DOHH2 (cell line): ENCODE measurements around the gene CPXM2.

Source experiments
- H3F3A ChIP-seq: fragments of 200-600 bp; sonication (generic), shearing (Covaris generic); 2 replicates; pipeline ENCODE4 v1.6.0; 2016; ENCODE audit warnings: antibody characterized with exemption, mild to moderate bottlenecking; ENCODE audit not compliant: control insufficient read depth, insufficient read depth
- H3K27ac ChIP-seq: fragments of 200-600 bp; sonication (generic); 2 replicates; pipeline ENCODE4 v1.5.1; 2014; ENCODE audit warnings: low read depth, mild to moderate bottlenecking, low read length, moderate library complexity
- H3K27me3 ChIP-seq: fragments of 200-600 bp; sonication (generic); 2 replicates; pipeline ENCODE4 v1.6.1; 2014; ENCODE audit warnings: mild to moderate bottlenecking, low read length, mixed read lengths; ENCODE audit not compliant: control insufficient read depth
- H3K36me3 ChIP-seq: fragments of 200-600 bp; sonication (generic); 2 replicates; pipeline ENCODE4 v1.6.1; 2014; ENCODE audit warnings: mild to moderate bottlenecking, low read length, moderate library complexity, mixed read lengths; ENCODE audit not compliant: control insufficient read depth
- H3K4me1 ChIP-seq: fragments of 200-600 bp; sonication (generic); 2 replicates; pipeline ENCODE4 v1.6.1; 2014; ENCODE audit warnings: mild to moderate bottlenecking, low read length, mixed read lengths; ENCODE audit not compliant: control insufficient read depth
- H3K4me2 ChIP-seq: fragments of 200-600 bp; sonication (generic); 2 replicates; pipeline ENCODE4 v1.6.0; 2014; ENCODE audit warnings: mild to moderate bottlenecking, low read length, moderate library complexity
- H3K4me3 ChIP-seq: fragments of 200-600 bp; sonication (generic); 2 replicates; pipeline ENCODE4 v1.5.1; 2014; ENCODE audit warnings: mild to moderate bottlenecking, low read length, mixed read lengths
- H3K79me2 ChIP-seq: fragments of 200-600 bp; sonication (generic); 2 replicates; pipeline ENCODE4 v1.6.1; 2014; ENCODE audit warnings: mild to moderate bottlenecking, low read length, mixed read lengths; ENCODE audit not compliant: control insufficient read depth
- H3K9me2 ChIP-seq: fragments of 200-600 bp; sonication (generic); replicated peaks from 2 replicates; pipeline ENCODE4 v1.6.1; 2014; ENCODE audit warnings: mild to moderate bottlenecking, low read length, mixed read lengths; ENCODE audit not compliant: control insufficient read depth
- H3K9me3 ChIP-seq: fragments of 200-600 bp; sonication (generic); 2 replicates; pipeline ENCODE4 v1.6.1; 2014; ENCODE audit warnings: antibody characterized with exemption, low read length, mixed read lengths; ENCODE audit not compliant: control insufficient read depth, insufficient read depth
- H4K20me1 ChIP-seq: fragments of 200-600 bp; sonication (generic); 2 replicates; pipeline ENCODE4 v1.6.0; 2014; ENCODE audit warnings: low read depth, mild to moderate bottlenecking, antibody characterized with exemption, low read length, moderate library complexity; ENCODE audit not compliant: control insufficient read depth, insufficient read depth
- CTCF ChIP-seq: fragments of 200-600 bp; sonication (generic); IDR thresholded peaks from one replicate; pipeline ENCODE4 v1.5.1; 2014; ENCODE audit warnings: antibody characterized with exemption, mild to moderate bottlenecking, low read depth, low read length; ENCODE audit not compliant: poor library complexity, severe bottlenecking
- EZH2phosphoT487 ChIP-seq: fragments of 200-600 bp; sonication (generic); IDR thresholded peaks from 2 replicates; pipeline ENCODE4 v1.6.1; 2017; ENCODE audit warnings: borderline replicate concordance, mild to moderate bottlenecking, antibody characterized with exemption, low read length, moderate library complexity, mixed read lengths

The CPXM2 gene

GRCh38 chr10:123857616-123858015 is 34.0 kb downstream of the CPXM2 start:
- Histone ChIP-seq H3K36me3 (no peaks in the 10 kb centered on the region), H3K27ac (no peak overlapping the region), H3K4me1 (no peaks in the 10 kb centered on the region), H3K79me2 (no peaks in the 10 kb centered on the region), H4K20me1 (no peaks in the 10 kb centered on the region), H3F3A (no peaks in the 10 kb centered on the region), H3K9me2 (no peaks in the 10 kb centered on the region), H3K27me3 (0 out of 2 replicates have a peak, but pooled peaks cover 6% of the 10 kb centered on the region), H3K4me3 (no peak overlapping the region), H3K4me2 (no peak overlapping the region), H3K9me3 (no peaks in the 10 kb centered on the region)
- TF ChIP-seq EZH2phosphoT487 = no peak
- TF ChIP-seq CTCF = no peak

- no peaks in the 10 kb centered on the region for H3K9me3 ChIP-seq
- no peaks in the 10 kb centered on the region for H3K79me2 ChIP-seq
- no peaks in the 10 kb centered on the region for H4K20me1 ChIP-seq
- no peaks in the 10 kb centered on the region for H3K36me3 ChIP-seq
- H3K4me1 ChIP-seq = no peaks in the 10 kb centered on the region
- H3K27ac ChIP-seq = no peak overlapping the region
- 0 out of 2 replicates have a peak, but pooled peaks cover 6% of the 10 kb centered on the region for H3K27me3 ChIP-seq
- no peak overlapping the region for H3K4me2 ChIP-seq
- H3K9me2 ChIP-seq = no peaks in the 10 kb centered on the region
- TF ChIP-seq EZH2phosphoT487 (no peak), CTCF (no peak)
- no peak overlapping the region for H3K4me3 ChIP-seq
- no peaks in the 10 kb centered on the region for H3F3A ChIP-seq
Measured at GRCh38 chr10:123855008-123855684, 36.5 kb downstream of the CPXM2 start.

- Histone ChIP-seq H3K9me2 (no peaks in the 10 kb centered on the region), H3K4me3 (no peak overlapping the region), H3K4me1 (no peaks in the 10 kb centered on the region), H3K36me3 (no peaks in the 10 kb centered on the region), H4K20me1 (no peaks in the 10 kb centered on the region), H3K4me2 (no peak overlapping the region), H3K9me3 (no peaks in the 10 kb centered on the region), H3K27me3 (0 out of 2 replicates have a peak, but pooled peaks cover 6% of the 10 kb centered on the region), H3F3A (no peaks in the 10 kb centered on the region), H3K27ac (no peak overlapping the region), H3K79me2 (no peaks in the 10 kb centered on the region)
- TF ChIP-seq EZH2phosphoT487 = no peak
- no peak for TF ChIP-seq CTCF
Measured at GRCh38 chr10:123854498-123854897, 37.1 kb downstream of the CPXM2 start.
